GM18909 (cell line): ENCODE results near the gene CDX4.
"Not testable (repeated sequence)": the region's sequence is repeated elsewhere in the genome, so short reads cannot be mapped to it uniquely, and the experiment has no call there.

Experiments used
- ATAC-seq: cut with Tn5 transposase; IDR thresholded peaks from one replicate; pipeline ENCODE4 v1.9.1; 2021; ENCODE audit warnings: mild to moderate bottlenecking; ENCODE audit not compliant: unreplicated experiment, poor library complexity

The CDX4 gene, protein sequence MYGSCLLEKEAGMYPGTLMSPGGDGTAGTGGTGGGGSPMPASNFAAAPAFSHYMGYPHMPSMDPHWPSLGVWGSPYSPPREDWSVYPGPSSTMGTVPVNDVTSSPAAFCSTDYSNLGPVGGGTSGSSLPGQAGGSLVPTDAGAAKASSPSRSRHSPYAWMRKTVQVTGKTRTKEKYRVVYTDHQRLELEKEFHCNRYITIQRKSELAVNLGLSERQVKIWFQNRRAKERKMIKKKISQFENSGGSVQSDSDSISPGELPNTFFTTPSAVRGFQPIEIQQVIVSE

DNA sequence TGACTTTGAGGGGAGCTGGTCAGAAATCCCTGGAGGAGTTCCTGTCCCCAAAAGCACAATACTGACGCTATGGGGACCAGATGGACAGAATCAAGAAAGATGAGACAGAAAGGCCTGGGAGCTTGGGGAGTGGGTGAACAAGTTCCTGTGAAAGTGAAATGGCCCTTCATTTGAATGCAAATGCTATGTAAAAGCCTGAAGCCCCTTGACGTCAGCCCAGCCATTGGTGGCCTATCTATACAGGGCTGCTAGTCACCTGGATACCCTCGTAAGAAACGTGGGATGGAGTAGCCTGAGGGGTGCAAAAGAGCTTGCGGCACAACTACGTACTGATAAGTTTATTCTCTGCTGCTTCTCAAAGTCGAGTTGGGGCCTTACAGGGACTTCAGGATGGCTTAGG is at the start of gene CDX4:
CDX4 (plus strand) TSS at position 223 of the 400 bp plus-strand sequence. CDS start 201 bp downstream, outside the sequence.
- ATAC-seq = no peak

DNA sequence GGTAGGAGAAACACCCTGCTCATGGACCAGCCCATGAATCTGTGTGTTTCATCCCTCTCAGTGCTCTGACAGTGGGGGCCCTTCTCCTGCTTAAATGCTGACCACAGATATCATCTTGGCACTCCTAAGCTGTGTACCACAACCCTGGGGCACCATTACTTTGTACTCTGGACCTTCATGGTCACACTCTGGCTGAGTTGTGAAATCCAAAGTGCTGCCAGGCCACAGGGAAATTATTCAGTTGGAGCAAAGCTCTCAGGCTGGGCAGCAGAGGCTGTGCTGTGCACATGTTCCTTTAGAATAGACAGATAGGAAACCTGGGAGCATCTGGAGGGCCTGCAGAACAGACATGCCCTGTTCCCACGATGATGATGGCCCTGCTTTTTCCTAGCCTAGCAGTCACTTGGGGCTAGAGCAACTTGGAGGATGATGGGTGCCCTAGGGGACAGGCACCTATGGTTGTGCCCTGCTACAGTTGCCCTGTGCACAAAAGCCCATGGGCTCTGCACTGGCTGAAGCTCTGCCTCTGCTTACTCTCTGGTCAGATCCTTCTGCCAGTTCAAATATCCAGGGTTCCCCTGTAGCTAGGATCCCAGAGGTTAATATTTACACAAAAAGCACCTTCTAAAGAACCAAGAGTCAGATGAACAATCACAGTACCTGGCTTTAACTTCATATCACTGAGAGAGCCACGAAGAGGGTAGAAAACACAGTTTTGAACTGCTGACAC is 48.5 kb upstream of the CDX4 start:
- ATAC-seq = no peak

DNA sequence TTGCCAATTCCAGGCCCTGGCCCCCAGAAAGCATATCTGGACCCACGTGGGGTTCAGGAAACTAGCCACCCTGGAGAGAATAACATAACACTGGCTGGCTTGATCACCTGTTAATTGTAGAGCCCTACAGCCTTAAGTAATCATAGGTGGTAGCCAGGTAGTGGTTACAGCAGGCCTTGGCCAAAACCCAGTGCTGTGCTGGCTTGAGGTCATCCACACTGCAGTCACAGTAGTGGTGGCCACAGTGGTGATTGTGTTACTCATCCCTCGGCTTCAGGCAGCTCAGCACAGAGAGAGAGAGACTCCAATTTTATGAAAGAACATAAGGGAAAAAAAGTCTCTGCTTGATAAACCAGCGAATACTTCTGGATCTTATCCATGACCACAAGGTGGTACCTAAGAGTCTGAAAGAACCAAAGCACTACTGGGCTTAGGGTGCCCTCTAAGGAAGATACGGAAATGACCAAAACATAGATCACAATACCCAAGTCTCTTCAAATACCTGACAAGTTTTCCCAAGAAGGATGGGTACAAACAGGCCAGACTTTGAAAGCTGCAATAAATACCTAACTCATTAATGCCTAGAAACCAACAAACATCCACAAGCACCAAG is 46.6 kb upstream of the CDX4 start:
- ATAC-seq = no peak

DNA sequence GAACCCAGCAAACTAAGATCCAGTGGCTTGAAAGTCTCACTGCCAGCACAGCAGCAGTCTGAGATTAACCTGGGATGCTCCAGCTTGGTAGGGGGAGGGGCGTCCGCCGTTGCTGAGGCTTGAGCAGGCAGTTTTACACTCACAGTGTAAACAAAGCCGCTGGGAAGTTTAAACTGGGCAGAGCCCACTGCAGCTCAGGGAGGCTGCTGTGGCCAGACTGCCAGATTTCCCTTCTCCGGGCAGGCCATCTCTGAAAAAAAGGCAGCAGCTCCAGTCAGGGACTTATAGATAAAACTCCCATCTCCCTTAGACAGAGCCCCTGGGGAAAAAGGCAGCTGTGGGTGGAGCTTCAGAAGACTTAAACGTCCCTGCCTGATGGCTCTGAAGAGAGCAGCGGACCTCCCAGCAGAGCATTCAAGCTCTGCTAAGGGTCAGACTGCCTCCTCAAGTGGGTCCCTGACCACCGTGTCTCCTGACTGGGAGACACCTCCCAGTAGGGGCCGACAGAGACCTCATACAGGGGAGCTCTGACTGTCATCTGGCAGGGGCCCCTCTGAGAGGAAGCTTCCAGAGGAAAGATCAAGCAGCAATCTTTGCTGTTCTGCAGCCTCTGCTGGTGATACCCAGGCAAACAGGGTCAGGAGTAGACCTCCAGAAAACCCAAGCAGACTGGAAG is 45.1 kb upstream of the CDX4 start:
- ATAC-seq = no peak

DNA sequence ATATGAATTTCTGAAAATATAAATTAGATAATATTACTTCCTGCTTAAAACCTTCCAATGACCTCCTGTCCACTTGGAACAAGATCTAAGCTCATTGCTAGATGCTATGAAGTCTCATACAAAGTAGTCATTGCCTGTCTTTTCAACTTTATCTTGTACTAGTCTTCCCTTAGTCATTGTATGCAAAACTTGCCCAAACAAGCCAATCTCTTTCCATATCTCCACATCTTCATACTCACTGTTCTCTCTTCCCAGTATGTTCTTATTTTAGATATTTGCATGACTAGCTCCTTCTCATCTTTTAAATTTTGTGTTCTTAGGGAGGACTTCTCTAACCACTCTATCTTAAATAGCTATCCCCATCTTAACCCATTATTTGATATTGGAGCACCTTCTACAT is 33.9 kb upstream of the CDX4 start:
- ATAC-seq = no peak

DNA sequence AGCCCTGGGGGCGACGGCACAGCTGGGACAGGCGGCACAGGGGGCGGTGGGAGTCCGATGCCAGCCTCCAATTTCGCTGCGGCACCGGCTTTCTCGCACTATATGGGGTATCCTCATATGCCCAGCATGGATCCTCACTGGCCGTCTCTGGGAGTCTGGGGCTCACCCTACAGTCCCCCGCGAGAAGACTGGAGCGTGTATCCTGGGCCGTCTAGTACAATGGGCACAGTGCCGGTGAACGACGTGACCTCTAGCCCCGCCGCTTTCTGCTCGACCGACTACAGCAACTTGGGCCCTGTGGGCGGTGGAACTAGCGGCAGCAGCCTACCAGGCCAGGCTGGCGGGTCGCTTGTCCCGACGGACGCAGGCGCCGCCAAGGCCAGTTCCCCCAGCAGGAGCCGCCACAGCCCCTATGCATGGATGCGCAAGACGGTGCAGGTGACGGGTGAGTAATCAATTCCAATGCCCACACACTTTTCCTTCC is 500 bp downstream of the CDX4 start:
- ATAC-seq = no peak

DNA sequence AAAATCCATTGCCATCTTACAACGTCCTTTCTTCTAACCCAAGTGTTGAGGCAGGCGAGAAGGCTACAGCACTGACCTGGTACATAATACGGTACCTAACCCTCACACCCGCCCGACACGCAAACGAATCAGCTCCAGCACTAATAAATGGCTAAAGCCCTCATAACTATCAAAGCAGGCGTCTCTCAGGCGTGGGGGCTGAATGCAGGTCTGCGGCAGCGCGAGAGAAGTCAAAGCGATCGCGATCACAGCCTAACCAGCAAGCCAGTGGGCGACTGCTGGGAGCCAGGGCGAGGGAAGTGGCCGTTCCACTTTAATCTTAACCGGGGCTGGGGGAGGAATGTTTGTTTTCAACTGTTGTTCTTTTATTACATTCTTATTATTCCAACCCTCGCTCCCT is 1.5 kb downstream of the CDX4 start:
- ATAC-seq = no peak

DNA sequence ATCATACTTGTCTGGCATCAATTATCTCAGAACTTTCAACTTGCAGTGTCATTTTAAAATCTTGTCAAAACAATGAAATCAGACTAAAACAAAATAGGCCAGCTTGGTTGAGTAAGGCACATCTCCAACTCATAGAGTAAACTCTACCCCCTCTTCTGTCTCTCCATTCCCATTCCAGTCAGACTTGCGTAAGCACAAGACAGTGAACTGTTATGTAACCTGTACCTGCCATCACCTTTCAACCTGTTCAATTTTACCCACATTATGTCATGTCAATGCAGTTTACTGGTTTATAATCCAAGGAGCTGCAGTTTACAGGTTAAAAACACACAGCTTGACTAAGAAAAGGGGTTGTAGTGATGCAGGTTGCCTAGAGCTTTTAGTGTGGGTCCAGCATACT is 8.3 kb downstream of the CDX4 start:
- ATAC-seq = no peak

DNA sequence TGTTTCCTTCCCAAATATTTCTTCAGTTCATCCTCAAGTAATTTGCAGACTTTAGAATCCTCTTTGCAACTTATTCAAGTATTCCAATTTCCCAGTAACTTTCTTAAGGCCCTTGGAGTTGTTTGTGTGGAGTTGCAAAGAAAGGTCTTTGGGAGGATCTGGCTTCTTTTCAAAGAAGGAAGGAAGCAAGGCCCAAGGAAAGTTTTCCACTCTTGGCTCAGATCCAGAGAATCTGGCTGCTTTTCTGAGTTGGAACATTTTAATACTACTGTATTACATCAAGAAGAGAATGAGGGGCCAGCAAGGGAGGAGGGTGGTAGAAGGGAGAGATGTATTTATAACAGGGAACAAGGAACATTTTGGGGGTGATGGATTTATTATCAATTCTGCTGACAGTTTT is 10.5 kb downstream of the CDX4 start:
- no peak for ATAC-seq

DNA sequence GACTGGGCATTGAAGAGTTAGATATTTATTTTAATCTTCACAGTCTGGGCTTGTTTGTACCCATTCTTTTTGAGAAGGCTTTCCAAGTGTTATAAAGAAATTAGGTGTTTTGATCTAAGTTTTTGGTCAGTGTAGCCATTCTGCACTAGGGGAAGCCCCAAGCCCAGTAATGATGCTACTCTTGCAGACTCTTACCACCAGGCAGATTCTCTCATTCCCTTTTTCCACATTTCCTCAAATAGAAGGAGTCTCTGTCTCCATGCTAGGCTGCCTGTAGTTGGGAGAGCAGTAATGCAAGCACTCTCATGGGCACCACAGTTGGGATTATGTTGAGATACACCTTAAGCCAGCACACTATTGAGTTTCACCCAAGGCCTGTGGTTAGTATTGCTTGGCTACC is 21.5 kb downstream of the CDX4 start:
- no peak for ATAC-seq

DNA sequence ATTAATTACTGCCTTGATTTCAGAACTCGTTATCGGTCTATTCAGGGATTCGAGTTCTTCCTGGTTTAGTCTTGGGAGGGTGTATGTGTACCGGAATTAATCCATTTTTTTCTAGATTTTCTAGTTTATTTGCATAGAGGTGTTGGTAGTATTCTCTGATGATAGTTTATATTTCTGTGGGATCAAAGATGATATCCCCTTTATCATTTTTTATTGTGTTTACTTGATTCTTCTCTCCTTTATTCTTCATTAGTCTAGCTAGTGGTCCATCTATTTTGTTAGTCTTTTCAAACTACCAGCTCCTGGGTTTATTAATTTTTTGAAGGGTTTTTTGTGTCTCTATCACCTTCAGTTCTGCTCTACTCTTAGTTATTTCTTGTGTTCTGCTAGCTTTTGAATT is 32.1 kb downstream of the CDX4 start:
- no peak for ATAC-seq

DNA sequence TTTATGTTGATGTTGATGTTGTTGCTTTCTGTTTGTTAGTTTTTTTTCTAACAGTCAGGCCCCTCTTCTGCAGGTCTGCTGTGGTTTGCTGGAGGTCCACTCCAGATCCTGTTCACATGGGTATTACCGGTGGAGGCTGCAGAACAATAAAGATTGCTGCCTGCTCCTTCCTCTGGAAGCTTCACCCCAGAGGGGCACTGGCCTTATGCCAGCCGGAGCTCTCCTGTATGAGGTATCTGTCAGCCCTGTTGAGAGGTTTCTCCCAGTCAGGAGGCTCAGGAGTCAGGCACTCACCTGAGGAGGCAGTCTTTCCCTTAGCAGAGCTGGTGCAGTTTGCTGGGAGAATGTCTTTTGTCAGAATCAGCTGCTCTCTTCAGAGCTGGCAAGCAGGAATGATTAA is 34.7 kb downstream of the CDX4 start:
- ATAC-seq = no peak

DNA sequence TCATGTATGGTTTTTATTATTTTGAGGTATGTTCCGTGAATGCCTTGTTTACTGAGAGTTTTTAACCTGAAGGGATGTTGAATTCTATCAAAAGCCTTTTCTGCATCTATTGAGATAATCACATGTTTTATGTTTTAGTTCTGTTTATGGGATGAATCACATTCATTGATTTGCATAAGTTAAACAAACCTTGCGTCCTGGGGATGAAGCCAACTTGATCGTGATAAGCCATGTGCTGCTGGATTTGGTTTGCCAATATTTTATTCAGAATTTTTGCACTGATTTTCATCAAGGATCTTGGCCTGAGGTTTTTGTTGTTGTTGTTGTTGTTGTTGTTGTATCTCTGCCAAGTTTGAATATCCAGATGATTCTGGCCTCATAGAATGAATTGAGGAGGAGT is 43.8 kb downstream of the CDX4 start:
- ATAC-seq = no peak

DNA sequence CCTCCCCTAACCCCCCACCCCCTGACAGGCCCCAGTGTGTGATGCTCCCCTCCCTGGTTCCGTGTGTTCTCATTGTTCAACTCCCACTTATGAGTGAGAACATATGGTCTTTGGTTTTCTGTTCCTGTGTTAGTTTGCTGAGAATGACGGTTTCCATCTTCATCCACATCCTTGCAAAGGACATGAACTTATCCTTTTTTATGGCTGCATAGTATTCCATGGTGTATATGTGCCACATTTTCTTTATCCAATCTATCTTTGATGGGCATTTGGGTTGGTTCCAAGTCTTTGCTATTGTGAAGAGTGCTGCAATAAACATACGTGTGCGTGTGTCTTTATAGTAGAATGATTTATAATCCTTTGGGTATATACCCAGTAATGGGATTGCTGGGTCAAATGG is 45.3 kb downstream of the CDX4 start:
- not testable (repeated sequence) for ATAC-seq
